ENCODE data around the gene WDR38.

Gene WDR38

GRCh38 chr9:124859803-124860581 lies 6.7 kb downstream of the WDR38 start:
- no peak for DNase-seq

DNA sequence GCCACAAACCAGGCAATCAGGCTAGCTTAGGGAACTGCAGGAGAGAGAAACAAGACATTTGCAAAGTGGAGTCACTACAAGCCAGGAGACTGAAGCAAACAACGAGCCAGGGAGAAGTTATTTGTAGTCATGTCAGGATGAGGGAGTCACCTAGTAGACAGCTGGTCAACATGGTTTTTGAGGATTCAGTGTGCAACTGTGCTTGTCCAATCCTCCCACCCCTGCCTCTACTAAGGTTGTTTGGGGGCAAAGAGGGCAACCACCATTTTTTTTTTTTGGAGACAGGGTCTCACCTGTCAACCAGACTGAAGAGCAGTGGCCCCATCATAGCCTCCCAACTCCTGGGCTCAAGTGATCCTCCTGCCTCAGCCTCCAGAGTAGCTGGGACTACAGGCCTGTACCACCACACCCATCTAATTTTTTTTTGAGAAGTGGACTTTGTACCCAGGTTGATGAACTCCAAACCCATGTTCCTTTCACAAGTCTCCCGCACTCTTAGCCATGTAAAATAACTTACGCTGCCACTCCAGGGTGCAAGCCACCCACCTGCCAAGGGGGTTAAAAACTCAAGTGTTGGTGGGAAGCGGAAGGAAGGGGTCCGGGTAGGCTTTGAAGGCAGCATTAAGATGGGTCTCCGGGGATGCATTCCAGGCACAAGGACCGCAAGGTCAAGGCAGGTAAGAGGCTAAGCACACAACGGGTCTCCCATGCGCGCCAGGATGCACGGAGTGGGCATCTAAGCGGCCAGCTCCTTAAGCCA lies 7.5 kb downstream of the WDR38 start:
- no peak for DNase-seq

DNA sequence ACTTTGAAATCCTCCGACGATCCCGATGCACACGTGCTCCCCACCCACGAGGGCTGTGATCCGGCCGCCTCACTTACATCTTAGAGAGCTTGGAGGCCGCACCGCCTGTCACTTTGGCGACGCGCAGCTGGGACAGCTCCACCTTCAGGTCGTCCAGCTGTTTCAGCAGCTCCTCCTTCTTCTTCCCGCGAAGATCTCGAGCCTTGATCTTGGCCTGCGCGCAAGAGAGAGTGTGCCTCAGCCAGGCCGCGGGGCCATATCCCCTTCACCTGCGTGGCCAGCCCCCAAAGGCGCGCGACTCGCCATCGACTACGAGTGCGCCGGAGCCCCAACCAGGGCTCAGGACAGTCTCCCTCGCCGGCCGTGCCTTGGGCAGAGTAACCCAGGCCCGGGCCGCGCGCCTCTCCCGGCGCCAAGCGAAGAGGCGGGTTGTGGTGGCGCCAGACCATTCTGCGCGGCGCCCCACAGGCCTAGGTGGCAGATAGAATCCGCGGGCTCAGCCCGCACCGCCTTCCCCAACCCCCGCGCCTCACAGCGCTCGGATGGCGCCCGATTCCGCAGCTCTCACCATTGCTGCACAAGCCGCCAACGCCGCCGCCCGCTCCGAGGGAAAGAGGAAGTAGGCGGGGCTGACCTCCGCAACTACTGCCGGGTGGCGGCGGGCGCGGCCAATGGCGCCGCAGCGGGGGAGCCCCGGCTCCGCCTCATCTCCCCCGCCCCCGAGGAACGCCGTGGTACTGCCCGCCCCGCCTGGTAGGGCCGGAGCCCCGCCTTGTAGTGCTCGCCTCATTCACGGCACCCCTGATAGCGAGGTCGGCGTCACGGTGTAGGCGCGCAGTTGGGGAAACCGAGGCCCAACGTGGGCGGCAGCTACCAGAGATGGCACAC lies 8.3 kb downstream of the WDR38 start, which contains the start of the genes ARPC5L and RPL35:
Gene ARPC5L, plus strand, starts transcription at position 789 of the 888 bp plus-strand sequence. CDS start 7,161 bp downstream, outside the sequence.
Gene RPL35, minus strand, starts transcription at position 616 of the 888 bp plus-strand sequence. Its CDS starts 45 bp downstream, at position 571.
- DNase-seq, result peak; percentile 89

DNA sequence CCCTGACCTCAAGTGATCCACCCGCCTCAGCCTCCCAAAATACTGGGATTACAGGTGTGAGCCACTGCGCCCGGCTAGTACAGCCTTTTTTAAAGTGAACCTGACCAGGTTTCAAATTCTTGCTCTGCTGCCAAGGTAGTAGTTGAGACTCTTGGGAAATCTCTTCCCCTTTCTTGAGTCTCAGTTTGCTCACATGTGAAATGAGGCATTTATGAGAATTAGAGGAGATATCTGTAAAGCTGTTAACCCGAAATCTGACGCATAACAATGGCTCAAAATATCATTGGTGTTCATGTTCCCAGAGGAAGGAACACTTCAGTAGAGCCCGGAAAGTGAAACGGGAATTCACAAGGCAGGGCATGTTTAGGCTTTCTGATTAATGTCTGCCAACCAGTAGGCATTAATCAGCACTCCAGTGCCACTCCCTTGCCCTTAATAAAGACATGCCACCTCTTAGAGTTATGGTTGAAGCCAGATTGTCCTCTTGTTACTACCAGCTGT lies 10.2 kb downstream of the WDR38 start:
- no peak for DNase-seq

GRCh38 chr9:124868511-124869465 lies 15.5 kb downstream of the WDR38 start:
- peak; percentile 85 for DNase-seq

- no peak for DNase-seq
Measured at GRCh38 chr9:124869466-124869985, 16.3 kb downstream of the WDR38 start.

GRCh38 chr9:124869986-124870560 lies 16.8 kb downstream of the WDR38 start:
- no peak for DNase-seq

DNA sequence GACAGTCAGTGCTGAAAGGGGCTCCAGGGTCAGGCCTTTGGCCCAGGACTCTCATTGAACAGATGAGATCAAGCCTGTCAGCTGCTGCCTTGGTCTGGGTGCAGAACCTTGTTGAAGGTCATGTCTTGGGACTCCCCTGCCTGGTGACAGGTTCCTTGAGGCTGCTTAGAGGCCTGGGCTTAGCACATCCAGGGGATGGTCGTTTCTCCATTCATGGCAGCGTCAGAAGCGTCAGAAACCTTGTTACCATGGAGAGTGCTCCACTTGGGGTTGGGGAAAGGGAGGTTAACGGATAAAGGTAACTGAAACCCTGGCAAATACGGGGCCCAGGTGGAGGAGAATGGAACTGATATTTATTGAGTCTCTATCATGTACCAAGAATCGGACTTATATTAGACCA lies 17.5 kb downstream of the WDR38 start:
- no peak for DNase-seq

DNA sequence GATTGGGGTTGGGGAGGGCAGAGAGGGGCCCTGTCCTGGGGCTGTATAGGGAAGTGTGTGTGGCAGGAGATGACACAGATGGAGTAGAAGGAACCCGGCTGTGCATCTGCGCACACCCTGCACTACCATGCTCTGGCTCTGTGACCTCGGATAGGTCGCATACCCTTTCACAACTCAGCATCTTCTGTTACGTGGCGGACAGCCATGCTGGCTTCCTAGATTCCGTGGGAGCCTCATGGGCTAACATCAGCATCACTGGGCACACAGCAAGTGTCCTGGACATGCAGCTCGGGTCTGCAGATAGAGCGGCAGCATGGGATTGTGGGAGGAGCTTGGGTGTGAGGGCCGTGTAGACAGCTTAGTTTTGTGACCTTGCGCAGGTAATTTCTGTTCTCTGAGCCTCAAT lies 17.9 kb downstream of the WDR38 start:
- no peak for DNase-seq

GRCh38 chr9:124873664-124874063 lies 20.4 kb downstream of the WDR38 start:
- DNase-seq, result peak; percentile 60

DNA sequence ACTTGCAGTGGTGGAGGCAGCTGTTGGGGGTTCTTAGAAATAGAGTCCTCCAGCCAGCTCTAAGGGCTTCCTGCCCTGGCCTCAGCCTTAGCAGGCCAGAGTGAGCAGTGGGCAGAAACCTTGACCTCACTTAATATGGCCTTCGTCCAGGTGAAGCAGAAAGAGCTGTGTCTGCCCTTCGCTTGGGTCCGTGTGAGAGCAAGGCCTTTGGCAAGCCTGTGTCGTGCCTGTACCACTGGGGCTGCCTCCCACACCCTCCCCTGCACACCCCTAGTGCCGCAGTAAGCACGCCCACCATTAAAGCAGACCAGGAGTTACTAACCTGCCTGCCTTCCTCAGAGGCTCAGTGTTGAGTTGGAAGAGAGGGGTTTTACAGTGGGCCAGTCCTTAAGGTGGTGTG lies 22.2 kb downstream of the WDR38 start:
- no peak for DNase-seq

DNA sequence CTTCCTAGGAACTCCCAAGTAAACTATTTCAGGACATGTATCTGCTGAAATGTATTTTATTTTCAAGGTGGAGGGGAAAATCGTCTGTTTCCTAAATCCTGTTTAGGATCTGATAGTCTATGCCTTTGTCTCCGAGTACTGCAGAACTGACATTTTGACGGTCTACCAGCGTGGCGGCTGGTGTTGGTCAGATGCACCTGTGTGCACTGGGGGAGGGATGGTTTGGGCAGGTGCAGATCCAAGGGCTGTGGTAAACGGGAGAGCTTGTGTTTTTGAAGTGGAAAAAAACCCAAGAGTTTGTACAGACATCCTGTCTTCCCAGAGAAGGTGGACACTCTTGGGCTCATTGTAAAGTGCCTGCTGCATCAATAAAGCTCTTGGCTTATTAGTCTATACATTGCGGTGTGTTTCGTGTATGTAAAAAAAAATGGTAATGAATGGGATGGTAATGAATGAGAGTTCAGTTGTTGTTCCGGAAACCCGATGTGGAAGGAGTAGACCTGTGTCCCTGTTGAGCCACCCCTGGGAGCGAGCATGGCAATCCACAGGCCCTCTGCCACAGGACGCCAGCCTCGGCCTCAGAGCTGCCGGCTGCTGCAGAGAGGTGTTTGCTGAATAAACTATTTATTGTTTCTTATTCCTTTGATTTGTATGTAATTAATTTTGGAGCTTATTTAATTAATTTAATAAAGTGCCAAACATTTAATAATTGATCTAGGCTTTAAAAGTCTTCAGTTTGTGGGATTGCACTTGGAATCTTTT lies 23.9 kb downstream of the WDR38 start:
- no peak for DNase-seq

DNA sequence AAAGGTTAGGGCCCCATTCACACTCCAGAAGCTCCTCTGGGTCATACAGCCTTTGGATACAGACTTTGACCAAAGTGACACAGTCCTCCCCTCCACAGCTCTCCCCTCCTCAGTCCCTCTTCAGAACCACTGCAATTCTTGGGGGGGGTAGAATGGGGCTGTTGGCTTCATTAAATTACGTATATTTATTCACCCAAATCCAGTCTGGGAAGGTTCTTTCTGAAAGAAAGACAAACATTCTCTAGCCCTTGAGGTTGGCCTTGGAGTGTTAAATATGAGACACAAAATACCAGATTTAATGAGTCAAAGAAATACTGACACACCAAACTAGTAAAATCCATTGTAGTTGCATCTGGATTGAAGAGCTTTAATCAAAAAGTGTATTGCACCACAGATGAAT lies 24.8 kb downstream of the WDR38 start:
- no peak for DNase-seq

GRCh38 chr9:124878518-124878917 lies 25.3 kb downstream of the WDR38 start:
- DNase-seq, result no peak

GRCh38 chr9:124879226-124879625 lies 26.0 kb downstream of the WDR38 start:
- no peak for DNase-seq

DNA sequence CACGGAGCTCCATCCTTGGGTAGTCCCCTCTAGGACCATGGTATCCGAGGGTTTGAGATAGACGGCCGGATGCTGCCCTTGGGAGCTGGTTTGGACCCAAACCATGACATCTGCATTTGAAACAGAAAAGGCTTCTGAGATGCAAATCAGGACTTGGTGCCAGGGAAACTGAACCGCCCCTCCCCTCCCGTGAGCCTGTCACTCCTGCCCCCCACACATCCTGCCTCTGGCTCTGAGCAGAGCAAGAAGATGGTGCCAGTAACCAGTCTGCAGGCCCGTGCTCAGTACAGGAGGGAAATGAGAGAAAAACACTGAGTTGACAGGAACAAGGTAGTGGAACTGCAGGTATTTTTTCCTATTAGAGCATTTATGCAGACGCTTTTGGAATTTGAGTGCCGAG lies 27.2 kb downstream of the WDR38 start:
- DNase-seq, result no peak

GRCh38 chr9:124881138-124881743 lies 28.0 kb downstream of the WDR38 start:
- DNase-seq, result no peak

GRCh38 chr9:124882231-124882630 lies 29.0 kb downstream of the WDR38 start:
- DNase-seq, result no peak

- DNase-seq, result no peak
Measured at GRCh38 chr9:124884376-124884775, 31.1 kb downstream of the WDR38 start.

- no peak for DNase-seq
Measured at GRCh38 chr9:124885551-124885950, 32.3 kb downstream of the WDR38 start.

Data from NCI-H226 (cell line).